OCI-LY3 (cell line): ENCODE results near the gene NGFR.
"Not testable (repeated sequence)": the region's sequence is repeated elsewhere in the genome, so short reads cannot be mapped to it uniquely, and the experiment has no call there.

ENCODE experiments used
- EZH2phosphoT487 ChIP-seq: fragments of 200-600 bp; shearing (Covaris generic); IDR thresholded peaks from 2 replicates; pipeline ENCODE4 v1.6.1; 2018; ENCODE audit warnings: antibody characterized with exemption, mixed run types, low read depth
- TF ChIP-seq, protein P1 (sequence below): fragments of 200-600, 300-600 bp; sonication (generic); IDR thresholded peaks from 2 replicates; pipeline ENCODE4 v1.5.1; 2014; ENCODE audit warnings: antibody characterized with exemption, low read length, low read depth

GRCh38 chr17:49502680-49503079 lies 7.6 kb downstream of the NGFR start:
- TF ChIP-seq, protein P1, sequence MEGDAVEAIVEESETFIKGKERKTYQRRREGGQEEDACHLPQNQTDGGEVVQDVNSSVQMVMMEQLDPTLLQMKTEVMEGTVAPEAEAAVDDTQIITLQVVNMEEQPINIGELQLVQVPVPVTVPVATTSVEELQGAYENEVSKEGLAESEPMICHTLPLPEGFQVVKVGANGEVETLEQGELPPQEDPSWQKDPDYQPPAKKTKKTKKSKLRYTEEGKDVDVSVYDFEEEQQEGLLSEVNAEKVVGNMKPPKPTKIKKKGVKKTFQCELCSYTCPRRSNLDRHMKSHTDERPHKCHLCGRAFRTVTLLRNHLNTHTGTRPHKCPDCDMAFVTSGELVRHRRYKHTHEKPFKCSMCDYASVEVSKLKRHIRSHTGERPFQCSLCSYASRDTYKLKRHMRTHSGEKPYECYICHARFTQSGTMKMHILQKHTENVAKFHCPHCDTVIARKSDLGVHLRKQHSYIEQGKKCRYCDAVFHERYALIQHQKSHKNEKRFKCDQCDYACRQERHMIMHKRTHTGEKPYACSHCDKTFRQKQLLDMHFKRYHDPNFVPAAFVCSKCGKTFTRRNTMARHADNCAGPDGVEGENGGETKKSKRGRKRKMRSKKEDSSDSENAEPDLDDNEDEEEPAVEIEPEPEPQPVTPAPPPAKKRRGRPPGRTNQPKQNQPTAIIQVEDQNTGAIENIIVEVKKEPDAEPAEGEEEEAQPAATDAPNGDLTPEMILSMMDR: not testable (repeated sequence)
- not testable (repeated sequence) for TF ChIP-seq EZH2phosphoT487
